K562 (cell line): ENCODE results near the gene PSMB4. TPM values are rescaled to one million over a fixed set of nuclear protein-coding genes. Genes with fewer than 3 reads are reported as not detected.
A peak's percentile ranks its signal among the peaks of the same experiment; 100 is the strongest.

Source experiments
- BRD9 ChIP-seq: fragments of 450-650 bp; IDR thresholded peaks from 2 replicates; pipeline ENCODE4 v1.6.1; 2018; ENCODE audit warnings: low read depth; ENCODE audit not compliant: partially characterized antibody
- BRF1 ChIP-seq: IDR thresholded peaks from 3 replicates; pipeline ENCODE4 v1.6.1; 2011; ENCODE audit warnings: borderline replicate concordance, mild to moderate bottlenecking; ENCODE audit not compliant: insufficient read length; ENCODE audit errors: extremely low read depth
- CCAR2 ChIP-seq: fragments of 200-400 bp; formaldehyde crosslinking; IDR thresholded peaks from 2 replicates; pipeline ENCODE4 v1.6.1; 2017; ENCODE audit warnings: mild to moderate bottlenecking, low read depth, low read length
- CLOCK ChIP-seq: fragments of 250-450 bp; sonication (Bioruptor Pico); IDR thresholded peaks from 2 replicates; pipeline ENCODE4 v1.4.0; 2020; ENCODE audit warnings: mild to moderate bottlenecking, moderate library complexity, borderline replicate concordance
- CSDE1 ChIP-seq, 2 experiments: fragments of 450-650 bp; IDR thresholded peaks; 2 replicates each; pipeline ENCODE4 v1.6.1; 2016; ENCODE audit warnings: mild to moderate bottlenecking in 1 of 2
- FOXM1 ChIP-seq, 2 experiments: fragments of 450-650 bp in 1 of 2; sonication (generic) in 1 of 2; formaldehyde crosslinking in 1 of 2; IDR thresholded peaks; 2 replicates each; pipeline versions ENCODE4 v1.6.1 to v1.9.0; 2017 to 2022; ENCODE audit warnings: low read depth in 2 of 2, mild to moderate bottlenecking in 2 of 2, missing genetic modification reagents in 1 of 2, moderate library complexity in 1 of 2
- HDAC8 ChIP-seq: fragments of 450-650 bp; IDR thresholded peaks from 2 replicates; pipeline ENCODE4 v1.6.1; 2016; ENCODE audit warnings: mild to moderate bottlenecking, missing genetic modification characterization, moderate library complexity, missing compliant biosample characterization
- HNRNPH1 ChIP-seq: fragments of 200-400 bp; formaldehyde crosslinking; optimal IDR thresholded peaks from 2 replicates; pipeline ENCODE3; 2017; ENCODE audit warnings: low read depth, mild to moderate bottlenecking, low read length, moderate library complexity
- HNRNPK ChIP-seq: fragments of 200-400 bp; formaldehyde crosslinking; IDR thresholded peaks from one replicate; pipeline ENCODE4 v1.6.1; 2018; ENCODE audit warnings: mild to moderate bottlenecking, low read depth, low read length; ENCODE audit not compliant: poor library complexity, severe bottlenecking
- MAFK ChIP-seq: IDR thresholded peaks from 2 replicates; pipeline ENCODE4 v1.6.1; 2011; ENCODE audit warnings: low read length, improper control_type of control experiment
- MCM2 ChIP-seq: fragments of 450-650 bp; IDR thresholded peaks from 2 replicates; pipeline ENCODE4 v1.6.1; 2017; ENCODE audit warnings: low read depth, mild to moderate bottlenecking
- SNAPC5 ChIP-seq: fragments of 250-450 bp; sonication (Bioruptor Pico); IDR thresholded peaks from 2 replicates; pipeline ENCODE4 v1.8.0; 2021; ENCODE audit warnings: moderate library complexity, mild to moderate bottlenecking, inconsistent platforms
- SRSF3 ChIP-seq: fragments of 200-400 bp; formaldehyde crosslinking; IDR thresholded peaks from 2 replicates; pipeline ENCODE4 v1.6.1; 2016; ENCODE audit warnings: mild to moderate bottlenecking, low read length, moderate library complexity; ENCODE audit not compliant: insufficient read depth
- TARDBP ChIP-seq: fragments of 450-650 bp; IDR thresholded peaks from 2 replicates; pipeline ENCODE4 v1.6.1; 2016
- ZBTB8A ChIP-seq: fragments of 450-650 bp; IDR thresholded peaks from 2 replicates; pipeline ENCODE4 v1.6.1; 2018; ENCODE audit warnings: mild to moderate bottlenecking, moderate library complexity; ENCODE audit not compliant: partially characterized antibody
- ZNF253 ChIP-seq: fragments of 250-450 bp; sonication (Bioruptor Pico); conservative IDR thresholded peaks from 2 replicates; pipeline ENCODE4 v1.6.1; 2021; ENCODE audit warnings: mild to moderate bottlenecking
- ZNF507 ChIP-seq: conservative IDR thresholded peaks from 2 replicates; pipeline ENCODE4 v1.6.1; 2017; ENCODE audit warnings: missing genetic modification characterization, missing compliant biosample characterization
- polyA plus RNA-seq, 8 experiments: library from polyadenylated mRNA; depleted of rRNA in 4 of 8; stranded (reverse) in 5 of 8; unstranded in 3 of 8; fragments of >200 nt; fragmentation: Nextera tagmentation in 2 of 8; fragmentation: Illumina TruSeq in 1 of 8; extraction: Ambion mirVana in 2 of 8; extraction: Trizol in 1 of 8; gene quantifications; 2 replicates each; pipeline versions ENCODE4 v1.2.1 to v1.2.3, GENCODE V29; 2011 to 2014; ENCODE audit warnings: inconsistent platforms in 1 of 8, missing spikeins in 1 of 8
- total RNA-seq, 7 experiments: library from RNA; depleted of rRNA in 6 of 7; stranded (reverse); fragments of >200 nt in 6 of 7; fragmentation: Illumina TruSeq in 2 of 7; extraction: Trizol in 2 of 7; gene quantifications; 2 replicates each; pipeline versions ENCODE4 v1.2.1 to v1.2.3, GENCODE V29; 2011 to 2021; ENCODE audit warnings: low replicate concordance in 1 of 7
- TF ChIP-seq, protein P1 (sequence below): fragments of 200-400 bp; formaldehyde crosslinking; IDR thresholded peaks from 2 replicates; pipeline ENCODE4 v1.6.1; 2017; ENCODE audit warnings: mild to moderate bottlenecking, low read depth, low read length, moderate library complexity
- TF ChIP-seq, protein P2 (sequence below): fragments of 250-450 bp; sonication (Bioruptor Pico); IDR thresholded peaks from 2 replicates; pipeline ENCODE4 v1.8.0; 2021; ENCODE audit warnings: borderline replicate concordance, mild to moderate bottlenecking, moderate library complexity; ENCODE audit not compliant: poor library complexity, severe bottlenecking
- TF ChIP-seq, protein P3 (sequence below): sonication (generic); formaldehyde crosslinking; IDR thresholded peaks from 2 replicates; pipeline ENCODE4 v1.8.1; 2022; ENCODE audit warnings: missing genetic modification reagents

The PSMB4 gene
- total and polyA plus RNA-seq, 9 of the 15 experiments (the other 6 are each of a cell fraction or from before 2014, with no cell fraction given), result 397 to 674 (median 475) TPM

DNA sequence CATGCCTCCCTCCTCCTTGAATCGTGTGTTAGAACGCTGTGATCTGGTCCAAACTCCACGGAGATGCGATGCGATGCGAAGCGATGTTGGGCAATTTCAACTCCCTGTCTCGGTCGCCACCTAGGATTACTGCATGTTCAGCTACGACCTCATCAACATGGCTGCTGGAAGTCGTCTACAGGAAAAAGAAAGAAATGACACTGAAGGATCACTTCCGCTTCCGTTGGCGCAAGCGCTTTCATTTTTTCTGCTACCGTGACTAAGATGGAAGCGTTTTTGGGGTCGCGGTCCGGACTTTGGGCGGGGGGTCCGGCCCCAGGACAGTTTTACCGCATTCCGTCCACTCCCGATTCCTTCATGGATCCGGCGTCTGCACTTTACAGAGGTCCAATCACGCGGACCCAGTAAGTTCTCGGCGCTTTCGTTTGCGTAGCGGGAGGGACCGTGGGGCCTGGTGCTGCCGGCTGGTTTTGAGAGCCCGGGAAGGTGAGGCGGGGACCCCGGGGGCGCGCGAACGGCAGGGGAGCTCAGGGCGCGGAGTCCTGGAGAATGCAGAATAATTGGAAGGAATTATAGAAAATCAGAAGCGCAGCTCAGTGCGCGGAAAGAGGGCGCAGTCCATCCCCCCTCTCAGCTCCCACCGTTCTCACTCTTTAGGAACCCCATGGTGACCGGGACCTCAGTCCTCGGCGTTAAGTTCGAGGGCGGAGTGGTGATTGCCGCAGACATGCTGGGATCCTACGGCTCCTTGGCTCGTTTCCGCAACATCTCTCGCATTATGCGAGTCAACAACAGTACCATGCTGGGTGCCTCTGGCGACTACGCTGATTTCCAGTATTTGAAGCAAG lies at the start of gene PSMB4 (continued):
- TF ChIP-seq CLOCK (no peak), HNRNPK (no peak), MAFK (peak; percentile 20; the same call in 1 of the 2 replicates), HNRNPH1 (no peak), FOXM1 (IDR thresholded peaks at IDR 0.05; ENCODE audit: low read depth) (no peak), FOXM1 (CRISPR knock-in tag; IDR thresholded peaks at IDR 0.05; ENCODE audit: low read depth) (no peak), ZNF507 (tag) (no peak), TARDBP (no peak), BRD9 (no peak), BRF1 (no peak), HDAC8 (no peak), SRSF3 (no peak), MCM2 (no peak), CCAR2 (no peak), ZBTB8A (no peak), ZNF253 (CRISPR knock-in tag) (no peak), SNAPC5 (no peak), CSDE1 (IDR thresholded peaks at IDR 0.05) (no peak; a peak in 1 of 4 replicates)
- TF ChIP-seq, protein P1, sequence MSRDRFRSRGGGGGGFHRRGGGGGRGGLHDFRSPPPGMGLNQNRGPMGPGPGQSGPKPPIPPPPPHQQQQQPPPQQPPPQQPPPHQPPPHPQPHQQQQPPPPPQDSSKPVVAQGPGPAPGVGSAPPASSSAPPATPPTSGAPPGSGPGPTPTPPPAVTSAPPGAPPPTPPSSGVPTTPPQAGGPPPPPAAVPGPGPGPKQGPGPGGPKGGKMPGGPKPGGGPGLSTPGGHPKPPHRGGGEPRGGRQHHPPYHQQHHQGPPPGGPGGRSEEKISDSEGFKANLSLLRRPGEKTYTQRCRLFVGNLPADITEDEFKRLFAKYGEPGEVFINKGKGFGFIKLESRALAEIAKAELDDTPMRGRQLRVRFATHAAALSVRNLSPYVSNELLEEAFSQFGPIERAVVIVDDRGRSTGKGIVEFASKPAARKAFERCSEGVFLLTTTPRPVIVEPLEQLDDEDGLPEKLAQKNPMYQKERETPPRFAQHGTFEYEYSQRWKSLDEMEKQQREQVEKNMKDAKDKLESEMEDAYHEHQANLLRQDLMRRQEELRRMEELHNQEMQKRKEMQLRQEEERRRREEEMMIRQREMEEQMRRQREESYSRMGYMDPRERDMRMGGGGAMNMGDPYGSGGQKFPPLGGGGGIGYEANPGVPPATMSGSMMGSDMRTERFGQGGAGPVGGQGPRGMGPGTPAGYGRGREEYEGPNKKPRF, result no peak
- TF ChIP-seq, protein P2, sequence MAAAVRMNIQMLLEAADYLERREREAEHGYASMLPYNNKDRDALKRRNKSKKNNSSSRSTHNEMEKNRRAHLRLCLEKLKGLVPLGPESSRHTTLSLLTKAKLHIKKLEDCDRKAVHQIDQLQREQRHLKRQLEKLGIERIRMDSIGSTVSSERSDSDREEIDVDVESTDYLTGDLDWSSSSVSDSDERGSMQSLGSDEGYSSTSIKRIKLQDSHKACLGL, result no peak
- TF ChIP-seq, protein P3, sequence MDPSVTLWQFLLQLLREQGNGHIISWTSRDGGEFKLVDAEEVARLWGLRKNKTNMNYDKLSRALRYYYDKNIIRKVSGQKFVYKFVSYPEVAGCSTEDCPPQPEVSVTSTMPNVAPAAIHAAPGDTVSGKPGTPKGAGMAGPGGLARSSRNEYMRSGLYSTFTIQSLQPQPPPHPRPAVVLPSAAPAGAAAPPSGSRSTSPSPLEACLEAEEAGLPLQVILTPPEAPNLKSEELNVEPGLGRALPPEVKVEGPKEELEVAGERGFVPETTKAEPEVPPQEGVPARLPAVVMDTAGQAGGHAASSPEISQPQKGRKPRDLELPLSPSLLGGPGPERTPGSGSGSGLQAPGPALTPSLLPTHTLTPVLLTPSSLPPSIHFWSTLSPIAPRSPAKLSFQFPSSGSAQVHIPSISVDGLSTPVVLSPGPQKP (CRISPR knock-in tag), result no peak
